ENCODE measurements around the gene MED22. TPM values are rescaled to one million over a fixed set of nuclear protein-coding genes. Genes with fewer than 3 reads are reported as not detected.
A peak's percentile ranks its signal among the peaks of the same experiment; 100 is the strongest.

The MED22 gene
- total RNA-seq, 1 experiment from 2014 or later = 22.0 TPM

DNA sequence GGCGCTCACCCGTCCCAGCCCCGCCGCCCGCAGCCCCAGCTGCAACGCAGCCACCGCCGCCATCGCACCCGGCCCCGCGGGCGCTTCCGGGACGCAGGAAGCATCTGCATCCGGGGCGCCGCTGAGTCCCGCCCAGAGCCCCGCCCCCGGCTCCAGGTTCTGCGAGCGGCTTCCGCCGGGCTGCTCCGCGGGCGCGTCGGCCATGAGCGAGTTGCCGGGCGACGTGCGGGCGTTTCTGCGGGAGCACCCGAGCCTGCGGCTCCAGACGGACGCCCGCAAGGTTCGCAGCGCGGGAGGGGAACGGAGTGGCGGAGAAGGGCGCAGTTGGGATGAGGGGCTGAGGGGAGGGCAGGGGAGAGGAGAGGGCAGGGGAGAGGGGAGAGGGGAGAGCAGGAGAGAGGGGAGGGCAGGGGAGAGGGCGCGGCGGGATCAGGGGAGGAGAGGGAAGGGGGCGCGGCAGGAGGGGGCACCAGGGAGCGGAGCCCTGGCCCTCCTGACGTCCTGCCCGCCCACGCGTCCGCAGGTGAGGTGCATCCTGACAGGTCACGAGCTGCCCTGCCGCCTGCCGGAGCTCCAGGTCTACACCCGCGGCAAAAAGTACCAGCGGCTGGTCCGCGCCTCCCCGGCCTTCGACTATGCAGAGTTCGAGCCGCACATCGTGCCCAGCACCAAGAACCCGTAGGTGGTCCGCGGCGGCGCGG, 8.6 kb upstream of the MED22 start, which contains the start of the genes SURF1 and SURF2:
SURF1 (minus strand) TSS at position 97 of the 701 bp plus-strand sequence; CDS start at position 63, 34 bp downstream.
SURF2 (plus strand) TSS at position 160 of the 701 bp plus-strand sequence; CDS start at position 203, 43 bp downstream.
- peak; percentile 42 for DNase-seq (ENCODE audit: low spot score)

DNA sequence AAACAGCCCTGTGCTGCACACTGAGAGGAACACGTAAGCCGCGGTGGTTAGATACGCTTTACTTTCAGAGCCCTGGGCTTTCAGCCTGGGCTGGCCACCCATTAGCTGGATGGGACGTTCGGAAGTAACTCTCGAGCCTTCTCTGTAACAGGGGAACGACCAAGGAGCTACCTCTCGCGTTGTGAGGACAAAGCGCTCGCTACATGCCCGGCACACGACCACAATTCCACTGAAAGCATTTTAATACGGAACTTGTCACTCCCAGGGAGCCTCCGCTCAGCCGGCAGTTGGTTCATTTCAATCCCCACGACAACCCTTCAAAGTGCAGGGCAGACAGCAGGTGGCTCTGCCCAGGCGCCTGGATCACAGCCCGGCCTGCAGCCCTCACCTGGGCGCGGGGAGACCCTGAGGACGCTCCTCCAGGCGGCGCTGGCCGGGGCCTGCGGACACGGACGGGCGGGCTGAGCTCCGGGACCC, 8.0 kb upstream of the MED22 start:
- no peak for DNase-seq (ENCODE audit: low spot score)

DNA sequence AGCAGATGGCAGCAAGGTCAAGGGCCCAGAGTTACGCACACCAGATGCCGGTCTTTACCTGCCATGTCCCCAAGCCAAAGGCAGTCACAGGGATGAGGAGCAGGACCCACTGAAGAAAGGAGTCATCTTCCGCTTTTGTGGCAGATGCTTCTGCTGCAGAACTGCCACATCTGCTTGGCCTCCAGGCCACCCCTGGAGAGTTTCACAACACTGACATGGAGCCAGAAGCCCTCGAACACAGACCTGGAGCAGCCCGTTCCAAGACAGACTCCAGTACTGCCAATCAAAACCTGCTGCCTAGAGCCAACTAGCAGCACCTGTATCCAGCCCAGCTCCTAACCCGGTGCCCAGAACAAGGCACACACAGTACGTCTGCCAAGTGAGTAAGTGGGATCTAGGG, 6.8 kb upstream of the MED22 start:
- no peak for DNase-seq (ENCODE audit: low spot score)

DNA sequence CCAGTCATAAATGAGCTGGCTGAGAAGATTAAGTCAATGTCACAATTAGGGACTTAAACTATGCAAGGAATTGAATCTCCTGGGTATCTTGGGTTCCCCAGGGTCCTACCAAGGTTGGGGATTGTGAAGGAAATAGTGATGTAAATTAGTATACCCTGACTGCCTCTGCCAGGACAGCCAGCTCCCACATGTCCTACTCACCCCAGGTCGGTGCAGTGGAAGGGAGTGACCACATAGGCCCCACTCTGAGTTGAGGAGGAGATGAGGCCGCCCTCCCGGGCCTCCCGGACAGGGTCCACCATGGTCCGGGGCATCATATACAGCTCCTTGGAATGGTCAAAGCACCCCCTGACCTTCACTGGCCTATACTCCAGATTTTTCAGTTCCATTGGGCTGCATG, 5.6 kb upstream of the MED22 start:
- DNase-seq (ENCODE audit: low spot score) = no peak

DNA sequence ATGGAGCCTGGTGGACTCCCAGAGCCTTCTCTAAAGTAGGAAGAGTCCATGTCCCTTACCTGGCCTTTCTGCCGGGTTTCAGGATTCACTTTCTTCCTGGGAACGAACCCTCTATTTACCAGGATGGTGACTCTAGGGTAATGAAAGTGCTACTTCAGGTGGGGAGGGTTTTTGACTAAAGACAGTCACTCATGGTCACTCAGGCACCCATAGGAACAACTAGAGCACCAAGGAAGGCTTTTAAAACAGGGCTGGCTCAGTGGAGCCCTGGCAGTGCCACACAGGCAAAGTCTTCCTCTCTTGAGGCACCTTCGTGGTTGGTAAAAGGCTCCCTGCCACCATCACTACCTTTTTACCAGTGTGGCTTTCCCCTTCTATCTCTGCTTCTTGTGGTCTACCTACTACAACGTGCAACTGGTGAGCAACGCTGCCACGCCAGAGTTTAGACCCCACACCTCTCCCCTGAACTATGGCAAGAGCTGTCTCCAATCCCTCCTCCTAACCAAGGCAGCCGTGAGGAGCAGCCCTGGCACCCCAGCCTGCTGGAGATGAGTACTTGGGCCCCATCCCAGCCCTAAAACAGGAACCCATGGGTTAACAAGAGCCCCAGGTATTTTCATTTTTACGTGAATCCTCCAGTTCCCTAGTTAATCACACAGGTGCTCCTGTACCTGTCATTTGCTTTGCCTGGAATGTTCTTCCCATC, 4.9 kb upstream of the MED22 start:
- no peak for DNase-seq (ENCODE audit: low spot score)

DNA sequence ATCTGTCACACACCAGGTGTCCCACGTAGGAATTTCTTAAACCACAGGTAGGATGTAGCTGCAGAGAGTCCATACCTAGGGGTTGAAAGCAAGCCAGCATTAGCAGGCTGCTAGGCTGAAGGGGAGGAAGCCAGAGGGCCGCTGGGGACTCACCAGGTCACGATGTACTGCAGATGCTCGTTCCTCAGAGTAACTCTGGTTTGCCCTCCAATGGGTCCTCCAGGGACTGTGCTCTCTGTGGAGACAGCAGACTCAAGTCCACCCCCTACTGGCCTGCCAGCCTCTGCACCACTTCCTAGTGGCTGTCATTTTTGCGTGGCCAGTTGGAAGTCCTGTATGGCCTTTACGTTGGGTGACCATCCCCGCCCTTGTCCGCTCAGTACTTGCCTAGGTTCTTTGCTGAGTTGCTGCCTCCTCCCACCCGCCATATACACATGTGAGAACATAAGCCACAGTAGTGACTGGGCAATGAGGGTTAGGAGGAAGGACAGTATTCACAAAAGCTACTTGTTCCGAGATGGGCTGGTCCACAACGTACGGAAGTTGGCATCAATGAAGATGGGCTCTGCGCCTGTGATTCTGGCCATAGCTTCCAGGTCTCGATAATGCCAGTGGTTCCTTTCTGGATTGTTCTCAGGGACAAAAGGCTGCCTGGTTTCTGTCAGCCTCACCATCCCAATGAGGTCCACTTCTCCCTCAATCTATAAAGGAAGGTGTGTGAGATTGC, 4.1 kb upstream of the MED22 start:
- peak; percentile 66 for DNase-seq (ENCODE audit: low spot score)

DNA sequence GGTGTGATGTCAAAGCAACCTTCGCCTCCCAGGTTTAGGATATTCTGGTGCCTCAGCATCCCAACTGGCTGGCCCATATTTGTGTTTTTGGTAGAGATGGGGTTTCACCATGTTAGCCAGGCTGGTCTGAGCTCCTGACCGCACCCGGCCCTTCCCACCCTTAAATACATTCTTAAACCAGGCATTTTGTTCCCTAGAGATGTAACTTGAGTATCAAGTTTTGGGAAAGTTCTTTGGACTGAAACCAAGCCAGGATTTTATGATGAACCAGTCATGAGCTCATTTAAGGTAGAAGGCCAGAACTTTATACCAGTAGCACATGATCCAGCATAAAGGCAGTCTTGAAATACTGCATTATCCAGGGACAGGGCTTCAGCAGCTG, 3.6 kb upstream of the MED22 start:
- no peak for DNase-seq (ENCODE audit: low spot score)

DNA sequence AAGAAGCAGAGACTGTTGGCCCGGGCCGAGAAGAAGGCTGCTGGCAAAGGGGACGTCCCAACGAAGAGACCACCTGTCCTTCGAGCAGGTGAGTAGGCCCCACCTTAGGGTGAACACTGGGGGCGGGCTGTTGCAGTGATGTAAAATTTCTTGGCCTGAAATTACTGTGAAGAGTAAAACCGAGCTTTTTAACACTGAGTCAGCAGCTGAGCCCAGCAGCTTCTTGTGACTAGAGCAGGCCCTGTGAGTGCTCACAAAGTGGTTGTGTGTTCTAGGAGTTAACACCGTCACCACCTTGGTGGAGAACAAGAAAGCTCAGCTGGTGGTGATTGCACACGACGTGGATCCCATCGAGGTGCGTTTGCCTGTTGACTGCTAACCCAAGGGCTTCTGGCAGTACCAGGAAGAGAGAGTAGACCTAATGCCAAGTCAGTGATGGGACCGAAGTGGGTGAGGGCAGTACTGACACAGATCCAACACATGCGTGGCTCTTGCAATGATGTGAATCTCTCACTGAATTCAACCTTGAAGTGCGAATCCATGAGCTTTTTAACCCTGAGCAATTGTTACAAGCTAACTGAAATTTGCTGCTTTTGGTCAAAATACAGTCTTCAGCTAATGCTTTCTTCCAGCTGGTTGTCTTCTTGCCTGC, 2.2 kb upstream of the MED22 start:
- DNase-seq (ENCODE audit: low spot score) = no peak

DNA sequence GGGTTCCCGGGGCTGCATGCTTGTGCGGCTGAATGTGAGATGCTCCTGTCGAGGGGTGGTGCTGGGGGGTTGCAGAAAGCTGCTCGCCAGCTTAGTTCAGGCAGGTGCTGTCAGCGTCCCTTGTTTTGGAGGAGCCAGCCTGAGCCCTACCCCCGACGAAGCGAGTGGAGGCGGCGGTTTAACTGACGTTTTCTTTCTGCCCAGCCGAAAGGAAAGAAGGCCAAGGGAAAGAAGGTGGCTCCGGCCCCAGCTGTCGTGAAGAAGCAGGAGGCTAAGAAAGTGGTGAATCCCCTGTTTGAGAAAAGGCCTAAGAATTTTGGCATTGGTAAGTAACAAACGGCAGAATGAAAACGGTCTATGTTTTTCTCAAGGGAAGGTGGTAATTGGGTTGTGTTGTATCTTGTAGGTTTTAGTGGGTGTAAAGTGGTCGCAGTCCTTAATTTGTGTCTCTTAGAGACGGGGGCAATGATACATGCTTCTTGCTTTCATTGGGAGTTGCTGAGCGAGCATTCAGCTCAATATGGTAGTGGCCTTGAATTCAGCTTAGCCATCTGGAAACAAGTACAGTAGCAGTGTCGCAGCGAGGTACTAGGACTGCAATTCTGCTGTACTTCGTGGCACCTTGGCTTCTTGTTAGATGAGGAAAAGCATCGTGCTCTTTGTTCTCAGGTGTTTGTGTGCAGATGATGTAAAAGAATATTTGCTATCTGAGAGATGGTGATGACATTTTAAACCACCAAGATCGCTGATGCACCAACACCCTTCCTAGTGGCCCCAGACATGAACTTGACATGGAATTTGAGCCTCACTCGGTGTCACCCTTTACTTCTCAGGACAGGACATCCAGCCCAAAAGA, 1.0 kb upstream of the MED22 start:
- no peak for DNase-seq (ENCODE audit: low spot score)

DNA sequence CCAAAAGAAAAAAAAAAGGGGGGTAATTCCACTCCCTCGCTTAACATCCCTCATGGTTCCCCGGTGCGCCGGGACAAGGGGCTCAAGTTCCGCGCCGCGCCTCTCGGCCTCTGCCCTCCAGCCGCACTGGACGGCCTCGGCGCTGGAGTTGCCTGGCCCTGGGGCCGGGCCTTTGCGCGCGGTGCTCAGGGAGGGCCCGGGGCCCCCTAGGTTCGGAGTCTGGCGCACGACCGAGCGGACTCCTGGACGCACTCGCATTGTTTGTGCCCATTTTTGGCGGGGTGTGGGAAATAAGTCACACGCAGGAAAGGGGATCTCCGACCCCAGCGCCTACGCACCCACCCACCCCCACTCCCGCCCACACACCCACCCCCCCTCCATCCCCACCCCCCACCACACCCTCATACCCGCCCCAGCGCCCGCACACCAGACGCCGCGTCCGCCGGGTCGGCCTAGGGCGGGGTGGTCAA, 381 bp downstream of the MED22 start:
- no peak for DNase-seq (ENCODE audit: low spot score)

DNA sequence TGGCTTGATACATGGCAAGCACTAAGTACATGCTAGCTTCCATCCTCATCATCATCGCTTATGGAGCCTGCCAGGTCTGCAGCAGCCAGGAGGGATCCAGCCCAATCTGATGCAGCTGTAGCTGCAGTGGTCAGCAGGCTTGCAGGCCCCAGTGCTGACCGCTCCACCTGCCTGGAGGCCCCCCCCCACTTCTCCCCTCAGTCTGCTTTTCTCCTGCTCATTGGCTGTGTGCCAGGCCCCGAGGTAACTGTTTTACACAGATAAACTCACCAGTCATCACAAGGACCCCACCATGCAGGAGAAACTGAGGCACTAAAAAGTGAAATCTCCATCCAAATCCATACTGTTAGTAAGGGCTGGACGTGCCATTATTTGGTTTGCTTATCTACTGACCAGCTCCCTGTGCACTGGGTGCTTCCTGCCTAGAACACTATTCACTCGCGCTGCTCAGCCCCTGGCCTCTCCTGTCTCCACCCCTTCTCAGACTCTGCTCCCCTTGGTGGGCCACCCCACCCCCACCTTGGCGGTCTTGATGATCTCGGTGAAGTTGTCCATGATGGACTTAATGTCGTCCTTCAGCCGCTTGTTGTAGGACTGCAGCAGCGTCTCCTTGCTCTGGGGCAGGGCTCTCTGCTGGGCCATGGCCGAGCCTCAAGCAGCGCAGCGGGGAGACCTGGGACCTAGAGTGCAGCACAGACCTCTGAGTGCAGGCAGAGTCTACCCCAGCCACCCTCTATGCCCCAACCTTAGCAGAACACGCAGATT, 1.7 kb downstream of the MED22 start:
- DNase-seq (ENCODE audit: low spot score) = no peak

DNA sequence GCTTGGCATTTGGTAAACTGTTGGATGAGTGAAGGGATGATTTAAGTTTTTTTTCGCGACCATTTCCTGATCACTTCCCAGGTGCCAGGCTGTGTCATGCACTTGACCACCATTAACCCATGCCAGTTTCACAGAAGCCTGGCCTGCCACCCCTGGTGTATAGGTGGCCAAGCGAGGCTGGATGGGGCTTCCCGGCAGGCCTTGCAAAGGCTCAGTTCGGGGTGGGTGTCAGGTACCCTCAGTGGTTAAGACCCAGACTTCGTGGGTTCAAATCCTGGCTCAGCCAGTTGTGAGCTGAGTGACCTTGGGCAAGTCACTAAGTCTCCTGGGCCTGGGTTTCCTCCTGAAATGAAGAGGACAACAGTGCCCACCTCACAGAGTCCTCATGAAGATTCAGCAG, 2.3 kb downstream of the MED22 start:
- no peak for DNase-seq (ENCODE audit: low spot score)

DNA sequence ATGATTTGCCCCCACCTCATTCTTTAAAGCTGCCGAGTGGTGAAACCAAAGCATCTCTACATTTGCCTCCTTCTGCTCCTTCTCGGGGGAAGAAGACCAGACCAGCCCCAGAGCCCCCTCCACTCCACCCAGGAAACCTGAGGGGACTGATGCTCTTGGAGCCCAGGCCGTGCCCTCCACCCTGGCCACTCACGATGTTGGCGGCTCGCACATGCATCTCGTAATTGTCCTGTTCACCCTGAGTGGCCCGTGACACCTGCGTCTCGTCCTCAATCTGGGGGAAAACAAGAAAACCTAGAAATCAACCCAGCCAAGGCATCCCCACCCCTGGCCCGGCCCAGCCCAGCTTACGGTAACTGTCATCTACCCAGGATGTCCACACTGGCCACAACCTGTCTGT, 3.0 kb downstream of the MED22 start:
- DNase-seq (ENCODE audit: low spot score) = no peak

DNA sequence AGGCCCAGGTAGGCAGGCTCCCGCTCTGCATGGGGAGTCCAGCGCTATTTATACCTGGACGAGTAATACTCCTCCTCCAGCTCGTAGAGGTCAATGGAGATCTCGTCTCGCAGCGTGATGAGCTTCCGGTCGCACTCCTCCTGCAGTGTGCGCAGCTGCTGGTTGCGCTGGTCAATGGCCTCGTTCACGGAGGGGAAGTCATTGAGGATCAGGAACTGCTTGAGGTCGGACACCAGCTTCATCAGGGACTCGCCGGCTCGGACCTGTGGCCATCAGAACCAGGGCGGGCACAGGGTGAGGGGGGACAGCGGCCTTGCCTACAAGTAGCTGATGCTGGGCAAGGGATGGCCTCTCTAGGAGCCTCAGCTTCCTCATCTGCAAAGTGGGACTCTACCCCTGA, 3.9 kb downstream of the MED22 start:
- no peak for DNase-seq (ENCODE audit: low spot score)

DNA sequence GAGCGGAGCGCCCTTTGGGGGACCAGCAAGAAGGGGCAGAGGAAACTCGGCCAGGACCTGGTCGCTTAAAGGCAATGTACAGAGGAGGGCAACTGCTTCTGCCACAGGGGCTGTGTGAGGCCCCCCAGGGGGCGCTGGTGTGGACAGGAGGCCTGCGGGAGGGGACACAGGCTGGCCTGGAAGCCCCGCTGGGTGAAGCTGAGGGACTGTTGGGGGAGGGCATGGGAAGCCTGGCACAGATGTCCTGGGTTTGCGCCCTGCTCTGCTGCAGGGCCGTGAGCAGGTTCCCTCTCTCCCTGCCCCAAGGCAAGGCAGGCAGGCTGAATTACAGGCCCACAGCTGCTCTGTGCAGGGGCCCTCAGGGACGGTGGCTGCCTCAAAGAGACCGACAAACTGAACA, 5.4 kb downstream of the MED22 start:
- no peak for DNase-seq (ENCODE audit: low spot score)

DNA sequence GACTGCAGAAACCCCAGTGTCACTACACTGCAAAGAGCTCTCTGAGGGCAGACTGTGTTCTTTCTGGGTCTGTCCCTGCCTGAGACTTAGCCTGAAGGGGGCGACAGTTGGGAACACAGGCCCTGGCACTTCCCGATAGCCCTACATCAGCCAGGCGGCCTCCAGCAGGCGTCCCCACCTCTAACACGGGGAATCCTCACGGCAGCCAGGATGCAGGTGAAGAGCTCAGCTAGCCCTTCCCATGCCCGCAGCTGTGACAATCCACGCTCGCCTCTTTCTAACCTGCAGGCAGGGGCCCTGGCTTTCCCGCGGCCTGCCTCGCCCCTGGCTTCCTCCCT, 5.9 kb downstream of the MED22 start:
- no peak for DNase-seq (ENCODE audit: low spot score)

DNA sequence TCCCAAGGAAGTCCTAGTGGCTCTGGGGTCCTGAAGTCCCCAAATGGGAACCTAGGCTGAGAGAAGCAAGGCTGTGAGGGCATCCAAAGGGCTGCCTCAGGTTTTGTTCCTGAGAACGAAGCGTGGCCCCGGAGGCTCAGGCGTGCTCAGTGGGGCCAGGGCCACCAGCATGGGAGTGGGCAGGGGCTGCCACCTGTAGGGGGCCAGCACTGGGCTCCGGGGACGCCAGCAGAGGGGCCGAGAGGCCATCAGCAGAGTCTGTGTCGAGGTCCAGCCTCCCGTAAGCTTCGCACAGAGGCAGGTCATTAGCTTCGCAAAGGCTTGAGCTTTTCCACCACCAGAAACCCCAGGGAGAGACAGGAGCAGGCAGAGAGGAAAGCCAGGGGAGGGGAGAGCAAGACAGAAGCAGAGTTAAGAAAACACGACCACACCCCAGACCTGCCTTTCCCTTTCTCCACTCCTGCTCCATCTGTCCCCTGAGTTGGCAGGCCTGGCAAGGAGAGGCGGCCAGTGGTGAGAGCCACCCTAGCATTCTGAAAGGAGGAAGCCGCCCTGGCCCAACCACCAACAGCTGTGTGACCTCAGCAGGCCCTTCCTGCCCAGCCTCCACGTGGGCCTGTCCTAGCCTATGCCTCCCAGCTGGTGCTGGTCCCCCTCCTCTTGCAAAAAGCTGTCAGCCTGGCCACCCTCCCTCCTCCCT, 6.4 kb downstream of the MED22 start:
- DNase-seq (ENCODE audit: low spot score) = no peak

DNA sequence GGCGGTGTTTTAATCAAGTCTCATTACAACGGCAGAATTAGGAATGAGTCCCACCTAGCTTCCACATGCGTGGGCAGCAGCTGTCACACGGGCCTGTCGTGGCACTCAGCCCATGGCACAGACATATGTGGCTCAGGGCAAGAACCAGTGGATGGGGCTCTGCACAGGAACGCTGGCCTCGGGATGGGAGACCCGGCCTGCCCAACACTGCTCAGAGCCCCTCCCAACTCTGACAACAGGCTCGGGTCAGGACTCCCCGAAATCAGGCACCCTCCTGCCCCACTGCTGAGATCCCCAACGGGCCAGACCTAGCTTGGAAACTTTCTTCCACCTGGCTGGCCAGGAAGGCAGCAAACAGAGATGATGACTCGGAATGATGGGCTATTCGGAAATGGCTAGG, 7.0 kb downstream of the MED22 start:
- no peak for DNase-seq (ENCODE audit: low spot score)

DNA sequence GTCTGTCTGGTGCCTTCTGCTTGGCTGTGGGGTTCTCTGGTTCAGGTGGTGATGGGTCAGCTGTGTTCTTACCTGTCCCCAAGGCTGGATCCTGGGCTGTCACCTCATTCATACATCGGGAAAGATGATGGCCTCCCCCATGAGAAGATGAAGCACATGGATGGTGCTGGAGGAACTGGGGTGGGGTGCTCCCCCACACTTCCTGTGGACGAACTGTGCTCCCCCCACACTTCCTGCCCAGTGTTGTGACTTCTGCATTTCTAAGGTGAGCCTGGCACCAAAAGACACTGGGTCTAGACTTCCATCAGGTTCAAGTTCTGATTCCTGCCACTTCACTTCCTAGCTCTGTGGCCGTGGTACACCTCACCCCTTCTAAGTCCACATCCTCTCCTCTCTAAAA, 7.7 kb downstream of the MED22 start:
- no peak for DNase-seq (ENCODE audit: low spot score)

DNA sequence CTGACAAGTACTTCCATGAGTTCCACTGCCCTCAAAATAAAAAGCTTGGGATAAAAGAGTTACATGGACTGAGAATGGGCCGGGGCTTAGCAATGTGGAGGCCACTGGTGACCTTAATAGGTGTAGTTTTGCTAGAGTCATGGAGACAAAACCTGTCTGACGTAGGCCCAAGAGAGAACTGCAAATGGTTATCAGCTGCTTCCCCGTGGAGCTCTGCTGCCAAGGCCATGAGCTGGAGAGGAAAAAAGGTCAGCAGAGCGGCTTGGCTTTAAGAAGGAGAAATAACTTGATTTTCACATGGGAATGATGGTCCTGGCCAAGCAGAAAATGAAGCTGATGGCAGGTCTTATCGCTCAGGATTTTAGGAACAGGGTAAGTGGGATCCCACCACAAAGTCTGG, 8.3 kb downstream of the MED22 start:
- DNase-seq (ENCODE audit: low spot score) = no peak

Measured in H4 (cell line).